ENCODE results near the gene ZNFX1. TPM values are rescaled to one million over a fixed set of nuclear protein-coding genes. Genes with fewer than 3 reads are reported as not detected.

ZNFX1 gene
- total and polyA plus RNA-seq, 2 experiments from 2014 or later, result 47.3 to 50.7 TPM

DNA sequence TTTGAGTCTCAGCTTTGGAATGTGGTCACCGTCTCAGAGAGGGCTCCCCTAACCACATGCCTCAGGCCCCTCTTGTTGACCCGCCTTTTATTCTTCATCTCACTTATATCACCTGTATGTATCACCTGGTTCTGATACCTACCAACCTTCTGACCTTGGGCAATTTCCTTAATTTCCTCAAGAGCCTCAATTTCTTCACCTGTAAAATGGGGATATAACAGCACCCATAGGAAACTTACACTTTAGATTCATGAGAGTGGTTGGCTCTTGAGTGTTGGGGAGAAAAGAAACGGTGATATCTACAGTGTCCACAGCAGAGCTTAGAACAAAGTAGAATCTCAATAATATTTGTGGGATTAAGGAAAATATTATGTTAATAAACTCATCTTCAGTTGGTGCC is 62.6 kb downstream of the ZNFX1 start:
- H3F3A ChIP-seq (ENCODE audit: insufficient read depth), result no peaks in the 10 kb centered on the region
- H3K36me3 ChIP-seq (ENCODE audit: low read depth), result no peaks in the 10 kb centered on the region
- DNase-seq, result no peak
- no peaks in the 10 kb centered on the region for H3K27me3 ChIP-seq (replicated peaks; ENCODE audit: insufficient read depth)
- no peak overlapping the region for H3K27ac ChIP-seq
- H3K9me3 ChIP-seq (ENCODE audit: low read depth), result no peaks in the 10 kb centered on the region
- H3K4me3 ChIP-seq, result no peak overlapping the region
- H3K4me1 ChIP-seq (ENCODE audit: insufficient read depth), result peaks cover 10% of the 10 kb centered on the region
- H3K4me2 ChIP-seq (ENCODE audit: unreplicated experiment), result no peak overlapping the region
- 84 to 85% methylated on average over 3 of the region's 3 CpGs for WGBS, 2 experiments (ENCODE audit: low coverage in 1 of 2, low lambda C conversion rate in 2 of 2, missing lambda C conversion rate in 2 of 2)
- no peaks in the 10 kb centered on the region for H3K9me2 ChIP-seq (ENCODE audit: insufficient read depth)
- H2AFZ ChIP-seq, result no peak overlapping the region
- H3K9ac ChIP-seq, result no peak overlapping the region
- H4K20me1 ChIP-seq (ENCODE audit: insufficient read depth), result no peaks in the 10 kb centered on the region
- peaks cover 9% of the 10 kb centered on the region for H3K79me2 ChIP-seq (ENCODE audit: insufficient read depth)
- in situ Hi-C loops (cut with MboI), result no loop called here
- TF ChIP-seq EZH2phosphoT487 (IDR thresholded peaks at IDR 0.05; ENCODE audit: insufficient read depth, low read depth), result no peak
- TF ChIP-seq EZH2 (IDR thresholded peaks at IDR 0.05; ENCODE audit: insufficient read depth, poor library complexity, severe bottlenecking), result no peak

DNA sequence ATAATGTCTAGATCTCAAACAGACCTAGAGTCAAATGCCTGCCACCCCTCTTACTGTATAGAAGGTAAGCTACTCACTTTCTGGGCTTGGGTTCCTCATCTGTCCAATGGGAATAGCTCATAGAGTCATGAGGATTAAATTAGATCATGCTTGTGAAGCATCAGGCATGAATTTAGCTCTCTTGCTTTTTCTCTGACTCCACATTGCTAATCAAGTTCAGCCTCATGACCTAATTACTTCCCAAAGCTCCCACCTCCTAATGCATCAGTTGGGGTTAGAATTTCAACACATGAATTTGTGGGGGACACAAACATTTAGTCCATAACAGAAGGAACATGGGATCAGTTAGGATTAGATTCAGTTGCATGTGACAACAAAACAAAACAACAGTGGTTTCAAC is 63.3 kb downstream of the ZNFX1 start:
- peak; percentile 39 for DNase-seq
- H3K4me2 ChIP-seq (ENCODE audit: unreplicated experiment), result no peak overlapping the region
- H4K20me1 ChIP-seq (ENCODE audit: insufficient read depth), result no peaks in the 10 kb centered on the region
- no peak overlapping the region for H2AFZ ChIP-seq
- H3K4me1 ChIP-seq (ENCODE audit: insufficient read depth), result peaks cover 7% of the 10 kb centered on the region; the same call in 1 of the 2 replicates
- no peaks in the 10 kb centered on the region for H3K36me3 ChIP-seq (ENCODE audit: low read depth)
- in situ Hi-C loops (cut with MboI), result no loop called here
- H3K4me3 ChIP-seq, result no peak overlapping the region
- peaks cover 3% of the 10 kb centered on the region for H3K79me2 ChIP-seq (ENCODE audit: insufficient read depth)
- H3F3A ChIP-seq (ENCODE audit: insufficient read depth), result no peaks in the 10 kb centered on the region
- H3K27me3 ChIP-seq (replicated peaks; ENCODE audit: insufficient read depth), result no peaks in the 10 kb centered on the region
- H3K9me3 ChIP-seq (ENCODE audit: low read depth), result no peaks in the 10 kb centered on the region
- TF ChIP-seq EZH2 (IDR thresholded peaks at IDR 0.05; ENCODE audit: insufficient read depth, poor library complexity, severe bottlenecking), result no peak
- TF ChIP-seq EZH2phosphoT487 (IDR thresholded peaks at IDR 0.05; ENCODE audit: insufficient read depth, low read depth), result no peak
- no peaks in the 10 kb centered on the region for H3K9me2 ChIP-seq (ENCODE audit: insufficient read depth)
- no peak overlapping the region for H3K27ac ChIP-seq
- no peak overlapping the region for H3K9ac ChIP-seq

DNA sequence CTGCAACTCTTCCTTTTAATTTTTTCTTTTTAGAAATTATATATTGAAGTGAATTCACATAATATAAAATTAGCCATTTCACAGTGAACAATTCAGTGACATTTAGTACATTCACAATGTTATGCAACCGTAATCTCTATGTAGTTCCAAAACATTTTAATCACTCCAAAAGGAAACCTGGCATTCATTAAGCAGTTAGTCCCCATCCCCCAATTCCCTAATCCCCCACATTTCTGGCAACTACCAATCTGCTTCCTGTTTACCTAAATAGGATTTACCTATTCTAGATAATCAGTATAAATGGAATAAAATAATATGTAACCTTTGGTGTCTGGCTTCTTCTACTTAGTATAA is 67.1 kb downstream of the ZNFX1 start:
- Histone ChIP-seq H3K79me2 (ENCODE audit: insufficient read depth) (no peaks in the 10 kb centered on the region), H2AFZ (no peak overlapping the region), H3K27me3 (replicated peaks; ENCODE audit: insufficient read depth) (no peaks in the 10 kb centered on the region), H3F3A (ENCODE audit: insufficient read depth) (no peaks in the 10 kb centered on the region), H3K4me2 (ENCODE audit: unreplicated experiment) (no peak overlapping the region), H4K20me1 (ENCODE audit: insufficient read depth) (no peaks in the 10 kb centered on the region), H3K36me3 (ENCODE audit: low read depth) (no peaks in the 10 kb centered on the region), H3K9me3 (ENCODE audit: low read depth) (no peaks in the 10 kb centered on the region), H3K9ac (no peak overlapping the region), H3K4me3 (no peak overlapping the region), H3K9me2 (ENCODE audit: insufficient read depth) (no peaks in the 10 kb centered on the region), H3K4me1 (ENCODE audit: insufficient read depth) (no peaks in the 10 kb centered on the region), H3K27ac (no peak overlapping the region)
- TF ChIP-seq EZH2phosphoT487 (IDR thresholded peaks at IDR 0.05; ENCODE audit: insufficient read depth, low read depth) (no peak), EZH2 (IDR thresholded peaks at IDR 0.05; ENCODE audit: insufficient read depth, poor library complexity, severe bottlenecking) (no peak)
- in situ Hi-C loops (cut with MboI), result no loop called here
- no peak for DNase-seq
- 4 to 12% methylated on average over 1 of the region's 1 CpG for WGBS, 2 experiments (ENCODE audit: low coverage in 1 of 2, low lambda C conversion rate in 2 of 2, missing lambda C conversion rate in 2 of 2)

DNA sequence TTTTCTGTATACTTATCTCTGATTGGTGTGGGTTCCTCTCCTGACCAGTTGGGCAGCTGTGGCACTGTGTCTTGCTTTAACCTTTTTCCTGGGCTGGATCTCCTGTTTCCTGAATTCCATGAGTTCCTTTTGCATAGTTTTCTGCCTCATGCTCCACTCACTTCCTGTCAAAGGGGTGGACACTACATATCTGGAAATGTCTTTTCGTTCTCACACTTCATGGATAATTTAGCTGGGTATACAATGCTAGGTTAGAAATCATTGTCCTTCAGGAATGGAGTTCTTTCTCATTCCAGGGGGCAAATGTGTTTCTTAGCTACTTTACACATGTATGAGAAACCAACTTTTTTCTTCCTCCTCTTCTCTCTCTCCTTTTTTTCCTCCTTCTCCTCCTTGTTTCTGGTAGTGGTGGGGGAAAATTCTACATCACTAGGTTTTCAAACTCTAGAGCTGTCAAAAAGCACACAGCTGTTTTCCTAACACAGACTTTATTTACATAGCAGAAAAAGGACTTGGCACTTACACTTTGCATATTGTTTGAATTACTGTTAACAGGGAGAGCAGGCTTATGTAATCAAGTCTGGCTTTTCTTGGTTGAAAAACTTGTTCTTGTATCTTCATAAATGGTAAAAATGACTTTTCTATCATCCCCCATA is 67.6 kb downstream of the ZNFX1 start:
- Histone ChIP-seq H3K27me3 (replicated peaks; ENCODE audit: insufficient read depth) (no peaks in the 10 kb centered on the region), H3K79me2 (ENCODE audit: insufficient read depth) (no peaks in the 10 kb centered on the region), H3K9me2 (ENCODE audit: insufficient read depth) (no peaks in the 10 kb centered on the region), H3K4me1 (ENCODE audit: insufficient read depth) (no peaks in the 10 kb centered on the region), H3K9ac (no peak overlapping the region), H2AFZ (no peak overlapping the region), H3F3A (ENCODE audit: insufficient read depth) (no peaks in the 10 kb centered on the region), H3K4me2 (ENCODE audit: unreplicated experiment) (no peak overlapping the region), H4K20me1 (ENCODE audit: insufficient read depth) (no peaks in the 10 kb centered on the region), H3K4me3 (no peak overlapping the region), H3K36me3 (ENCODE audit: low read depth) (no peaks in the 10 kb centered on the region), H3K27ac (no peak overlapping the region), H3K9me3 (ENCODE audit: low read depth) (no peaks in the 10 kb centered on the region)
- in situ Hi-C loops (cut with MboI), result no loop called here
- 88 to 89% methylated on average over 1 of the region's 1 CpG for WGBS, 2 experiments (ENCODE audit: low coverage in 1 of 2, low lambda C conversion rate in 2 of 2, missing lambda C conversion rate in 2 of 2)
- TF ChIP-seq EZH2phosphoT487 (IDR thresholded peaks at IDR 0.05; ENCODE audit: insufficient read depth, low read depth), result no peak
- no peak for TF ChIP-seq EZH2 (IDR thresholded peaks at IDR 0.05; ENCODE audit: insufficient read depth, poor library complexity, severe bottlenecking)
- DNase-seq, result no peak

DNA sequence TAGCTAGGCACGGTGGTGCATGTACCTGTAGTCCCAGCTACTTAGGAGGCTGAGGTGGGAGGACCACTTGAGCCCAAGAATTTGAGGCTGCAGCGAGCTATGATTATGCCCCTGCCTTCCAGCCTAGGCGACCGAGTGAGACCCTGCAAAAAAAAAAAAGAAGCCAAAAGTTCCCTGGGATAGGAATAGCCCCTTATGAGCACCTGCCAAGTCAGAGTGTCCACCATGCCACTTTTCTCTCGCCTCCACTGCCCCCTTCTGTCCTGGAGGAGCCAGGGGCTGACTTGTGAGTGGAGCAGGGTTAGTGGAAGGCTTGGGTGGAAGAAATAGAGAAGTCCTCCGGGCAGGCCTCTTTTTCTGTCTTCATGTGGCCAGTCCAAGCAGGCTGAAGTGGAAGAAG is 70.8 kb downstream of the ZNFX1 start:
- H3K9me2 ChIP-seq (ENCODE audit: insufficient read depth), result no peaks in the 10 kb centered on the region
- H3K36me3 ChIP-seq (ENCODE audit: low read depth), result no peaks in the 10 kb centered on the region
- no peak overlapping the region for H3K4me3 ChIP-seq
- no peaks in the 10 kb centered on the region for H3K79me2 ChIP-seq (ENCODE audit: insufficient read depth)
- no peaks in the 10 kb centered on the region for H3F3A ChIP-seq (ENCODE audit: insufficient read depth)
- H3K4me1 ChIP-seq (ENCODE audit: insufficient read depth), result no peaks in the 10 kb centered on the region
- in situ Hi-C loops (cut with MboI), result loop anchor here (10.0 kb wide), 1 partner anchor 72 kb away; no protein-coding TSS in a partner anchor
- no peak overlapping the region for H3K4me2 ChIP-seq (ENCODE audit: unreplicated experiment)
- H3K27ac ChIP-seq, result no peak overlapping the region
- DNase-seq, result no peak
- H3K9me3 ChIP-seq (ENCODE audit: low read depth), result no peaks in the 10 kb centered on the region
- WGBS, 2 experiments (ENCODE audit: low coverage in 1 of 2, low lambda C conversion rate in 2 of 2, missing lambda C conversion rate in 2 of 2), result 70 to 85% methylated on average over 6 of the region's 6 CpGs
- no peaks in the 10 kb centered on the region for H3K27me3 ChIP-seq (replicated peaks; ENCODE audit: insufficient read depth)
- H4K20me1 ChIP-seq (ENCODE audit: insufficient read depth), result no peaks in the 10 kb centered on the region
- H3K9ac ChIP-seq, result no peak overlapping the region
- TF ChIP-seq EZH2phosphoT487 (IDR thresholded peaks at IDR 0.05; ENCODE audit: insufficient read depth, low read depth) (no peak), EZH2 (IDR thresholded peaks at IDR 0.05; ENCODE audit: insufficient read depth, poor library complexity, severe bottlenecking) (no peak)
- no peak overlapping the region for H2AFZ ChIP-seq

All from GM23248 (cell line).